GM12875 (cell line): ENCODE measurements around the gene EXD3.
"Not testable (repeated sequence)": the region's sequence is repeated elsewhere in the genome, so short reads cannot be mapped to it uniquely, and the experiment has no call there.

Experiments
- H3K4me3 ChIP-seq: one replicate; pipeline ENCODE4 v1.5.1; 2011; ENCODE audit warnings: low read depth, low read length, control low read depth
- TF ChIP-seq, protein P1 (sequence below): IDR thresholded peaks from 2 replicates; pipeline ENCODE4 v1.5.1; 2011; ENCODE audit warnings: low read depth, mild to moderate bottlenecking, control low read depth, inconsistent platforms, low read length, moderate library complexity, borderline replicate concordance; ENCODE audit not compliant: insufficient read depth

The EXD3 gene

DNA sequence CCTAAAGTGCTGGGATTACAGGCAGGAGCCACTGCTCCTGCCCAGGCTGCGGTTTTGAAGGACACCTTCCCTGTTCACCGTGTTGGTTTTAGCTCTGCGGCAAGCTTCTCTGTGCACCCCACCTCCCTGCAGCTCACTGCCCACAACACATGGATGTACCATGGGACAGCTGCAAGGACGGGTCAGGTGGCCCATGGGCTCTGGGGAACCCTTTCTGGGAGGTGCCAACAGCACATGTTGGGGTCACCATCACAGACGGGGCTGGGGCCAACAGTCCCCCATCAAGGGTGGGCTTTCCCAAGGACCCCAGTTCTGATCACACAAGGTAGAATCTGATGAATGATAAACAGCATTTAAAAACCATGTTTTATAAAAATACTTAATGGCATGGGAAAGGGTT lies 7.5 kb downstream of the EXD3 start:
- TF ChIP-seq, protein P1, sequence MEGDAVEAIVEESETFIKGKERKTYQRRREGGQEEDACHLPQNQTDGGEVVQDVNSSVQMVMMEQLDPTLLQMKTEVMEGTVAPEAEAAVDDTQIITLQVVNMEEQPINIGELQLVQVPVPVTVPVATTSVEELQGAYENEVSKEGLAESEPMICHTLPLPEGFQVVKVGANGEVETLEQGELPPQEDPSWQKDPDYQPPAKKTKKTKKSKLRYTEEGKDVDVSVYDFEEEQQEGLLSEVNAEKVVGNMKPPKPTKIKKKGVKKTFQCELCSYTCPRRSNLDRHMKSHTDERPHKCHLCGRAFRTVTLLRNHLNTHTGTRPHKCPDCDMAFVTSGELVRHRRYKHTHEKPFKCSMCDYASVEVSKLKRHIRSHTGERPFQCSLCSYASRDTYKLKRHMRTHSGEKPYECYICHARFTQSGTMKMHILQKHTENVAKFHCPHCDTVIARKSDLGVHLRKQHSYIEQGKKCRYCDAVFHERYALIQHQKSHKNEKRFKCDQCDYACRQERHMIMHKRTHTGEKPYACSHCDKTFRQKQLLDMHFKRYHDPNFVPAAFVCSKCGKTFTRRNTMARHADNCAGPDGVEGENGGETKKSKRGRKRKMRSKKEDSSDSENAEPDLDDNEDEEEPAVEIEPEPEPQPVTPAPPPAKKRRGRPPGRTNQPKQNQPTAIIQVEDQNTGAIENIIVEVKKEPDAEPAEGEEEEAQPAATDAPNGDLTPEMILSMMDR, result no peak

DNA sequence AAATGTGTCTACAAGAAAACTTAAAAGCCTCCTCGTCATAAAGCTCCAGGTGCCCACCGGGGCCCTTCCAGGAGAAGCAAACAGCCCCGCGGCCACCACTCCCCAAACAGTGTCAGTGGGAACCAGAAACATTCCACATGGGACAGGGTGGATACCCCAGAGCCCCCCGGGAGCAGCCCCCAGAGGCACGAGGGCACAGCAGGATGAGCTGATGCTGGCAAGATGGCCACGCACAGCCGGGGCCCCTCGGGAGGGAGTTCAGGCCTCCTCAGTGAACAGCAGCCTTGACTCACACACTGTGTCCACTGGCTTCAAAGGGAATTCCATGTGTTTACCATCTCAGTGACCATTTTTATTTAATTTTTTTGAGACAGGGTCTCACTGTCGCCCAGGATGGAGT lies 10.5 kb downstream of the EXD3 start:
- TF ChIP-seq, protein P1, result no peak
- no peak overlapping the region for H3K4me3 ChIP-seq

More for the DNA sequence above, 7.5 kb downstream of the EXD3 start:
- no peak overlapping the region for H3K4me3 ChIP-seq

DNA sequence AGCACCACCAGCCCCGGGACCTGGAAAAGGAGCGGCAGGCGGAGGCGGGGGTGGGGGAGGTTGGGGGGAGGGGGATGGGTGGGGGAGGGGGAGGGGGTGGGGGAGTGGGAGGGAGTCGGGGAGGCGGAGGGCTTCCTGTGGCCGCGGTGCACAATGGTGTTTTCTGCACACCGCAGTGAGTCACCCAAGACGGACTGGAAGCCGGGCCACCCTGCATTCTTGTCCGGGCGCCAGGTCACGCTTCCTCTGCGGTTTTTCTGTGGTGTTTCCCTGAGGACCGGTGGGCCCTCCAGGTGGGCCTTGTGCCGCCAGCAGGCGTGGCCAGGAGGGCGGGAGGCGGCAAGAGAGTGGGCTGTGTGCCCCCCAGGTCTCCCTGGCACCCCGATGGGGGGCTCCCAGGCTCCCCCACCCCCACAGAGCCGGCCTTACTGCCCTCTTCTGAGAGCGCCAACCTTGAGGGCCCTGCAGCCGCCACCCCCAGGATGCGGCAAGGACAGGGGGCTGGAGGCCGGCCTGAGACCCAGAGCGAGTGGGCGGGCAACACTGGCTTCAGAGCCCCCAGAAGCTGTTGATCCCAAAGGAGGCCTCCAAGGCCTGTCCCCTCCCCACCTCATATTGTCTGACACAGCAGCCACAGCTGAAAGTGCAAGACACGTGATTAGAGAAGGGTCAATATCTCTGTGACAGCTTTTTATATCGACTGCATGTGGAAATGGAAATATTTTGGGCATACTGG lies 11.1 kb downstream of the EXD3 start:
- H3K4me3 ChIP-seq, result no peak overlapping the region

DNA sequence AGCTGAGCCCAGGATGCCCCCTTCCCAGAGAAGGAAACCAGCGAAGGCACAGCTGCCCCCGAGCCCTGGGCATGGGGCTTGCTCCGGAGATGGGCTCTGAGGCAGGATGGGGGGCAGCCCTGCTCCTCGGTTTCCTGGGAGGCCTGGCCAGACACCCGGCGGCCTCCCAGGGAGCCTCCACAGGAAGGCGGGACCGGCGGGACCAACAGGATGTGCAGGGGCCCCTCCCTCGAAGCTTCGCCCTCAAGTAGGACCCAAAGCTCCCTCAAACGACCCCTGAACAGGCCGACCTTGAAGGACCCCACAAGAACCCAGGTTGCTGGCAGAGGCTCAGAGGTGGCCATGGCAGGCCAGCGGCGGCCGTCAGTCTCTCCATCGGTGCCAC lies 11.7 kb downstream of the EXD3 start:
- TF ChIP-seq, protein P1, result no peak
- no peak overlapping the region for H3K4me3 ChIP-seq

More for the DNA sequence above, 11.1 kb downstream of the EXD3 start:
- TF ChIP-seq, protein P1, result no peak

DNA sequence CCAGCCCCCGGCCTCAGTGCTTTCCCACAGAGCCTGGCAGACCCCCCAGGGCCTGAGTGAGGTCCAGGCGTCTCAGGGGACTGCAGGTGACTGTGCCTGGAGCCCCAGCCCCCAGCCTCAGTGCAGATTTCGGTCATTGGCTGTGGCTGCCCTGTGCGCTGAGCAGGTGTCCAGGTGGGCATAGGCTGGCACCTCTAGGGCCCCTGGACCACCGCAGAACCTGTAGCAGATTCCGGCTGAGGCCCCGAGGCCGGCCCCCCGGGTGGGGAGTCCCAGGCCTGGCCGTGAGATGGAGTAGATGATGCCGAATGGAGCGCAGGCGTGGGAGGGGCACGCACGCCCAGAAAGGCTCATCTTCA lies 12.1 kb downstream of the EXD3 start:
- TF ChIP-seq, protein P1, result no peak
- no peak overlapping the region for H3K4me3 ChIP-seq

DNA sequence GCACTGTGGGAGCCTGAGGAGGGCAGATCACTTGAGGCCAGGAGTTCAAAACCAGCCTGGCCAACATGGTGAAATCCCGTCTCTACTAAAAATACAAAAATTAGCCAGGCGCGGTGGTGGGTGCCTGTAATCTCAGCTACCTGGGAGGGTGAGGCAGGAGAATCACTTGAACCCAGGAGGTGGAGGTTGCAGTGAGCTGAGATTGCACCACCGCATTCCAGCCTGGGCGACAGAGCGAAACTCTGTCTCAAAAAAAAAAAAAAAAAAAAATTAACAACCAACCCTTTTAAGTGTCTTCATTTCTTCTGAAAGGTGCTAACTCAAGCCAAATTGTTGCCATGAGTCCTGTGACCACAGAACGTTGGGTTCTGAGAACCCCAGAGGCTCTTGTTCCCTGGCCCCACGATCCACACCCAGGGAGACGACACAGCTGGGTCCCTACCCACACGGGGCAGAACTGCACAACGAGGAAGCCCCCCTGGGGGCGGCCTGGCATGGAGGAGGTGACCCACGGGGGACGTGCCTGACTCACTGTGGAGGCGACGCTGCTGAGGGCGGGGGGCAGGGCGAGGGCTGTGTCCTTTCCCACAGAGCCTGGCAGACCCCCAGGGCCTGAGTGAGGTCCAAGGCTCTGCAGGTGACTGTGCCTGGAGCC lies 12.6 kb downstream of the EXD3 start:
- not testable (repeated sequence) for H3K4me3 ChIP-seq

DNA sequence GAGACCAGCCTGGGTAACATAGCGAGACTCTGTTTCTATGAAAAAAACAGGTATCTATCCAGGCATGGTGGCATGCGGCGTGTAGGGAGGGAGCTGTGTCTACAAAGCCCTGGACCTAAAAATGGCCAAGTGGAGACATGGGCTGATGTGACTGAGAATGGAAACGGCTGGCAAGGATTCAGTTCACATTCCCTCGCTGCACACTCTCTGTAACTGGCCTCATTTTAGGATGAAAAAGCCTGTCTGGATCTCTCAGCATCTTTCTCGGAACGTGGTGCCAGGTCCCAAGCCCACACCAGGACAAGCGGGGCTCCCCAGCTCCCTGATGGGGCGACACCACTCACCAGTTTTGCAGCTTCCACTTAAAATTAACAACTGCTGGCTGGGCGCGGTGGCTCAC lies 13.4 kb downstream of the EXD3 start:
- H3K4me3 ChIP-seq, result no peak overlapping the region
- TF ChIP-seq, protein P1, result no peak
